ENCODE data around the gene EDC3.
"Not testable (repeated sequence)": the region's sequence is repeated elsewhere in the genome, so short reads cannot be mapped to it uniquely, and the experiment has no call there.

EDC3 gene

DNA sequence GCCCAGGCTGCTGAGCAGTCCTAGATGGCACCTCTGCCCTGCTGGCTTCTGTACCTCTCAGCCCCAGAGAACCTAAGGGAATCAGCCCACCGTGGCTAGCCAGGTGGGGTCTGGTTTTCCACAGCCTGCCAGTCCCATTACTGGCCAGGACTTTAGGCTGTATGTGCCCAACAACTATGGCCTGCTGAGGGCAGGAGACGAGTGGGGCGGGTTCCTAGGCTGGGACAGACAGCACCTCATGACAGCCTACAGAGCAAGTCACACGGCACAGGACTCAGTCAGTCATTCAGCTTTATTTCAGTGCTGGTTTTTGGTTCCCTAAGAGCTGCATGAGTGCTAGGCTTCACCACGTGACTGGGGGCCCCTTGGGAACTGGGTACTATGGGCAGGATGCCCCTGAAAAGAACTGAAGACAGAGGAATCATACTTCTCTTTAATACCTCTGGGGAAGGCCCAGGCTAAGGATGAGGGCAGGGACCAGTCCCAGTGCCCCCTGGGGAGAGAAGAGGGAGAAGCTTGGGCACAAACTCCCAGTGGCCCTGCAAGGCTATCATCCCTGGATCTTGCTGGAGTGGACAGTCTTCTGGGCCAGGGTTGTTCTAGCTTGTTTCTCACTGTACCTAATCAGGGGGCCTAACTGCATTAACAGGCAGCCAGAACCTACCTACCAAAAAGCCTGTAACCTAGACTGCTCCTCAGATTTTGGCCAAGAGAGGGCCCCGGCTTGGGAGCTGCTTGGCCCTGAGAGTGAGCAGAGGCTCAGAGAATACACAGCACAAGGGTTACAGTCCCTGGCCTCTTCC, 65.3 kb downstream of the EDC3 start:
- H3K4me1 ChIP-seq (ENCODE audit: insufficient read depth, low read length), result no peaks in the 10 kb centered on the region
- H3K27me3 ChIP-seq (ENCODE audit: control insufficient read depth in 1 of 2, insufficient read depth in 2 of 2, low read length in 2 of 2), result no peaks in the 10 kb centered on the region
- H3K36me3 ChIP-seq (ENCODE audit: insufficient read depth, low read length), result peaks cover 90% of the 10 kb centered on the region
- H3K9me3 ChIP-seq (ENCODE audit: low read length), result no peaks in the 10 kb centered on the region
- no peak overlapping the region for H3K4me3 ChIP-seq (ENCODE audit: low read depth in 1 of 2, low read length in 2 of 2)
- H3K27ac ChIP-seq (ENCODE audit: low read depth, low read length), result no peak overlapping the region
- H3K9ac ChIP-seq (ENCODE audit: low read length), result no peak overlapping the region

DNA sequence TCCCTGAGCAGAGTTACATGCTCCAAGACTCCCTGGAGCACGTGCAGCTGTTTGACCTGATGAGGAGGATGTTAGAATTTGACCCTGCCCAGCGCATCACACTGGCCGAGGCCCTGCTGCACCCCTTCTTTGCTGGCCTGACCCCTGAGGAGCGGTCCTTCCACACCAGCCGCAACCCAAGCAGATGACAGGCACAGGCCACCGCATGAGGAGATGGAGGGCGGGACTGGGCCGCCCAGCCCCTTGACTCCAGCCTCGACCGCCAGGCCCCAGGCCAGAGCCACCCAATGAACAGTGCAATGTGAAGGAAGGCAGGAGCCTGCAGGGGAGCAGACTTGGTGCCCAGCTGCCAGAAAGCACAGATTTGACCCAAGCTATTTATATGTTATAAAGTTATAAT, 66.1 kb downstream of the EDC3 start:
- not testable (repeated sequence) for H3K27ac ChIP-seq (ENCODE audit: low read depth, low read length); H3K9ac ChIP-seq (ENCODE audit: low read length); H3K4me3 ChIP-seq (ENCODE audit: low read depth in 1 of 2, low read length in 2 of 2); H3K27me3 ChIP-seq (ENCODE audit: control insufficient read depth in 1 of 2, insufficient read depth in 2 of 2, low read length in 2 of 2); H3K4me1 ChIP-seq (ENCODE audit: insufficient read depth, low read length); H3K9me3 ChIP-seq (ENCODE audit: low read length)
- H3K36me3 ChIP-seq (ENCODE audit: insufficient read depth, low read length), result peaks cover 90% of the 10 kb centered on the region

- H3K27me3 ChIP-seq (ENCODE audit: control insufficient read depth in 1 of 2, insufficient read depth in 2 of 2, low read length in 2 of 2), result no peaks in the 10 kb centered on the region
- no peaks in the 10 kb centered on the region for H3K9me3 ChIP-seq (ENCODE audit: low read length)
- H3K36me3 ChIP-seq (ENCODE audit: insufficient read depth, low read length), result peaks cover 90% of the 10 kb centered on the region
- H3K9ac ChIP-seq (ENCODE audit: low read length), result no peak overlapping the region
- no peak overlapping the region for H3K27ac ChIP-seq (ENCODE audit: low read depth, low read length)
- H3K4me1 ChIP-seq (ENCODE audit: insufficient read depth, low read length), result no peaks in the 10 kb centered on the region
- H3K4me3 ChIP-seq (ENCODE audit: low read depth in 1 of 2, low read length in 2 of 2), result no peak overlapping the region
These were observed 66.9 kb downstream of the EDC3 start for GRCh38 chr15:74628949-74629348.

- no peaks in the 10 kb centered on the region for H3K4me1 ChIP-seq (ENCODE audit: insufficient read depth, low read length)
- H3K36me3 ChIP-seq (ENCODE audit: insufficient read depth, low read length), result peaks cover 90% of the 10 kb centered on the region
- no peaks in the 10 kb centered on the region for H3K9me3 ChIP-seq (ENCODE audit: low read length)
- no peak overlapping the region for H3K9ac ChIP-seq (ENCODE audit: low read length)
- no peak overlapping the region for H3K27ac ChIP-seq (ENCODE audit: low read depth, low read length)
- H3K27me3 ChIP-seq (ENCODE audit: control insufficient read depth in 1 of 2, insufficient read depth in 2 of 2, low read length in 2 of 2), result no peaks in the 10 kb centered on the region
- no peak overlapping the region for H3K4me3 ChIP-seq (ENCODE audit: low read depth in 1 of 2, low read length in 2 of 2)
These were observed 67.6 kb downstream of the EDC3 start for GRCh38 chr15:74628199-74628598.

DNA sequence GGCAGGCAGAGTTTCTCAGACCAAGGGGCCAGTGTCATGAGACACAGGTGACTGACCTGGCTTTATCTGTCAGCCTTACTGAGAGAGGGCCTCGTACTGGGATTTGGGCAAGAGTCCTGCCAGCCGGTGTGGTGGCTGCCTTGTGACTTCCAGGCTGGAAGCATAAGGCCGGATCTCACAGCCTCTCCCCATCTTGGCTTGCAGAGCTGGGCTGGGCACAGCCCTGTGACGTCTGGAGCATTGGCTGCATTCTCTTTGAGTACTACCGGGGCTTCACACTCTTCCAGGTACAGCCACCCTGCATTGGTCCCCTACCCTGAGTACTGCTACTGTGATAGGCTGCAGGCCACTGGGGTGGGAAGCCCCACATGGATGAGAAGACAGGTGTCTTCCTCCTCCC, 68.1 kb downstream of the EDC3 start:
- Histone ChIP-seq H3K9ac (ENCODE audit: low read length) (no peak overlapping the region), H3K36me3 (ENCODE audit: insufficient read depth, low read length) (peaks cover 90% of the 10 kb centered on the region)

DNA sequence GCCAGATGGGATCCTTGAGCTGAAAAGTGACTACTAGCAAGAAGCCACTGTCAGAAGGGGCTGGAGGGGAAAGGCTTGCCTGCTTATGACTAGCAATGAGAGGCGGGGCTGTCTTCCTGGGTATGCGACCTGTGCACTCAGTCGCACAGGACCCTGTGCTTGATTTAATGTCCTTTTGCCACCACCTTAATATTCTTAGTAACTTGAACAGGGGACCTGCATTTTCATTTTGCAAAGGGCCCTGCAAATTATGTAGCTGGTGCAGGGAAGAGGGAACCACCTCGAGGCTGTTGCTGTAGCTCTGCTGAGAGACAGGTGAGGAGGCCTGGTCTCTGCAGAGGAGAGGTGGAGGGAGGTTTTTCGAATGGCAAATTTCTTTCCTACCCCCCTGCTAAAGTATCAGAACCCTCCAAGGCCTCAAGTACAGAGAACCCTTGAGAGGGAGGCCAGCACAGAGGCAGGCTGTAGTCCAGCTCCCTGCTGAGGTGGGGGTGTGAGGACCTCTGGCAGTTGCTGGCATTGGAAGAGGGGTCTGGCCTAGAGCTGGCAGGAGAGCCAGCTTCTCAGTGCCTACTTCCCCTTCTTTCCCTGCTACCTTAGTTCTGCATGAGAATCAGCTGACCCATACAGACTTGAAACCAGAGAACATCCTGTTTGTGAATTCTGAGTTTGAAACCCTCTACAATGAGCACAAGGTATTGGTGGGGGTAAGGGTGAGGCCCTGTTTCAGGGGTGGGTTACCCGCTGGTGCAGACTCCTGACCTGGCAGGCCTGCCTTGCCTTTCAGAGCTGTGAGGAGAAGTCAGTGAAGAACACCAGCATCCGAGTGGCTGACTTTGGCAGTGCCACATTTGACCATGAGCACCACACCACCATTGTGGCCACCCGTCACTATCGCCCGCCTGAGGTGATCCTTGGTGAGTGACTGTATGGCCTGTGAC, 68.8 kb downstream of the EDC3 start:
- Histone ChIP-seq H3K9ac (ENCODE audit: low read length) (no peak overlapping the region), H3K27ac (ENCODE audit: low read depth, low read length) (no peak overlapping the region), H3K9me3 (ENCODE audit: low read length) (no peaks in the 10 kb centered on the region), H3K27me3 (ENCODE audit: control insufficient read depth in 1 of 2, insufficient read depth in 2 of 2, low read length in 2 of 2) (no peaks in the 10 kb centered on the region), H3K4me1 (ENCODE audit: insufficient read depth, low read length) (no peaks in the 10 kb centered on the region), H3K4me3 (ENCODE audit: low read depth in 1 of 2, low read length in 2 of 2) (no peak overlapping the region), H3K36me3 (ENCODE audit: insufficient read depth, low read length) (peaks cover 90% of the 10 kb centered on the region)

More for the DNA sequence above, 68.1 kb downstream of the EDC3 start:
- Histone ChIP-seq H3K27ac (ENCODE audit: low read depth, low read length) (no peak overlapping the region), H3K4me1 (ENCODE audit: insufficient read depth, low read length) (no peaks in the 10 kb centered on the region), H3K9me3 (ENCODE audit: low read length) (no peaks in the 10 kb centered on the region), H3K27me3 (ENCODE audit: control insufficient read depth in 1 of 2, insufficient read depth in 2 of 2, low read length in 2 of 2) (no peaks in the 10 kb centered on the region), H3K4me3 (ENCODE audit: low read depth in 1 of 2, low read length in 2 of 2) (no peak overlapping the region)

DNA sequence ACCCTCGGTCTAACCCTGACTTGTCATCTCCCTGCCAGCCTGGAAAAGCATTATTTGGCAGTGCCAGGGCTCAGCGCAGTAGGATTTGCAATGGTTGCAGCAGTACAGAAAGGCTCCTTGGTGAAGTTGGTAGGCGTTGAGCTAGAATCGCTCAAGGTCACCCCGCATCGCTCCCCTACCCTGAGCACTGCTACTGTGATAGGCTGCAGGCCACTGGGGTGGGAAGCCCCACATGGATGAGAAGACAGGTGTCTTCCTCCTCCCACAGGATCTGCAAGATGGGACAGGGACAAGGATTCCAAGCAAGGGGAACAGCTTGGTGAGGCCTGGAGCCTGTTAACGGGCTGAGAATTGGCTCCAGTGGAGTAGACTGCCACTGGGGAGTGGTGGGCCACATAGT, 69.5 kb downstream of the EDC3 start:
- H3K36me3 ChIP-seq (ENCODE audit: insufficient read depth, low read length), result peaks cover 92% of the 10 kb centered on the region
- no peaks in the 10 kb centered on the region for H3K4me1 ChIP-seq (ENCODE audit: insufficient read depth, low read length)
- no peak overlapping the region for H3K9ac ChIP-seq (ENCODE audit: low read length)
- H3K9me3 ChIP-seq (ENCODE audit: low read length), result no peaks in the 10 kb centered on the region
- no peak overlapping the region for H3K27ac ChIP-seq (ENCODE audit: low read depth, low read length)
- no peak overlapping the region for H3K4me3 ChIP-seq (ENCODE audit: low read depth in 1 of 2, low read length in 2 of 2)
- H3K27me3 ChIP-seq (ENCODE audit: control insufficient read depth in 1 of 2, insufficient read depth in 2 of 2, low read length in 2 of 2), result no peaks in the 10 kb centered on the region

DNA sequence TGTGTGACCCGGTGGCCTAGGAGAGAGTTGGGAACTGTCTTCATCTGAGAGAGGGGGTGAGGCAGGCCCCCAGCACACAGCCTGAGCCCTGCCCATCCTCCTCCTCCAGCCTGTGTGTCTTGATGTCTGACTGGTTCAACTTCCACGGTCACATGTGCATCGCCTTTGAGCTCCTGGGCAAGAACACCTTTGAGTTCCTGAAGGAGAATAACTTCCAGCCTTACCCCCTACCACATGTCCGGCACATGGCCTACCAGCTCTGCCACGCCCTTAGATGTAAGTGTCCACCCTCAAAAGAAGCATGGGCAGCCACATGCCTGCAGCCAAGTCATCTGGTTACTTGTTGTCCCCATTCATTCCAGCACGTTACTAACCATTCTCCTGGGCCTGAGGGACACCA, 70.1 kb downstream of the EDC3 start:
- Histone ChIP-seq H3K4me3 (ENCODE audit: low read depth in 1 of 2, low read length in 2 of 2) (no peak overlapping the region), H3K36me3 (ENCODE audit: insufficient read depth, low read length) (peaks cover 92% of the 10 kb centered on the region), H3K27ac (ENCODE audit: low read depth, low read length) (no peak overlapping the region), H3K9me3 (ENCODE audit: low read length) (no peaks in the 10 kb centered on the region), H3K27me3 (ENCODE audit: control insufficient read depth in 1 of 2, insufficient read depth in 2 of 2, low read length in 2 of 2) (no peaks in the 10 kb centered on the region), H3K4me1 (ENCODE audit: insufficient read depth, low read length) (peaks cover 4% of the 10 kb centered on the region), H3K9ac (ENCODE audit: low read length) (no peak overlapping the region)

DNA sequence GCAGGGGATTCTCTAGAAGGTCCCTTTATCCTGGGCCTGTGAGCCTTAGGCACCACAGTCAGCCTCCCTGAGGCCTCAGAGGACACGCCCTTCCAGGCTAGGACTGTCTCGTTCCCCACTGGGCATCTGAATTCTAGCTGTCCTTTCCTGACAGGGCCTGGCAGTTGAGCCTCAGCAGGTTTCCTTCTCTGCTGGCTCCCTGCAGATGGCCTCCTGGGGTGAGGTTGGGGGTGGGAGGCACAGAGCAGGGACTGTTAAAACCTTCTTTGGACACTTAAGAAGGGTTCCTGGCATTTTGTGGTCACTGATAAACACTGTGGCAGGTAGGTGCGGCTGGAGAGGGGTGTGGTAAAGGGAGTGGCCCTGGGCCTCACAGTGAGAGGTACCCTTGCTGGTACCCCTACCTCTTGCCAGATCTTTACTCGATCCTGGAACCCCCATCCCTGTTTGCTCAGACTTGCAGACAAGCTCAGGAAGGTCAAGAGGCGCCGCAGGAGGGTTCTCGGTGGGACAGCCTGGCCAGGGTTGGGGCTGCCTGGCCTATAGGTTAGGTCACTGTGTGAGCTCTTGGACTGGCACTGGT, 71.7 kb downstream of the EDC3 start:
- Histone ChIP-seq H3K27ac (ENCODE audit: low read depth, low read length) (no peak overlapping the region), H3K4me3 (ENCODE audit: low read depth in 1 of 2, low read length in 2 of 2) (no peak overlapping the region), H3K9me3 (ENCODE audit: low read length) (no peaks in the 10 kb centered on the region), H3K27me3 (ENCODE audit: control insufficient read depth in 1 of 2, insufficient read depth in 2 of 2, low read length in 2 of 2) (no peaks in the 10 kb centered on the region), H3K36me3 (ENCODE audit: insufficient read depth, low read length) (peaks cover 97% of the 10 kb centered on the region), H3K4me1 (ENCODE audit: insufficient read depth, low read length) (peaks cover 7% of the 10 kb centered on the region), H3K9ac (ENCODE audit: low read length) (no peak overlapping the region)

DNA sequence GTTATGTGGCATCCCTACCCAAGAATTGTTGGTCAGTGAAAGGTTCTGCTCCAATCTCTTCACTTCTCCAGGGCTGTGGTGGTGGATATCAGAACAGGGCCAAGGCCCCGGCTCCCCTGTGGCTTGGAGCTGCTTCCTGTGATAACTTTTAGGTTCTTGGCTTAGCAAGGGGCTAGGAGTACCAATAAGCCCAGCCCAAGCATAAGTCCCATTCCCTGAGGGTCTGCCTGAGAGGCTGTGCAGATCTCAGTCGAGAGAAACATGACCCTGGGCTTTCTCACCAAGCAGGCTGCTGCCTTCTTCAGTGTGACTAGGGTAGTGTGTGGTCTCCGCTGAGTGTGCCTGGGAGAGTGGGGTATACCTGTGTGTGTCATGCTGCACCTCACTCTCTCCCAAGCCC, 73.1 kb downstream of the EDC3 start:
- Histone ChIP-seq H3K27ac (ENCODE audit: low read depth, low read length) (no peak overlapping the region), H3K27me3 (ENCODE audit: control insufficient read depth in 1 of 2, insufficient read depth in 2 of 2, low read length in 2 of 2) (no peaks in the 10 kb centered on the region), H3K4me3 (ENCODE audit: low read depth in 1 of 2, low read length in 2 of 2) (no peak overlapping the region), H3K9me3 (ENCODE audit: low read length) (no peaks in the 10 kb centered on the region), H3K4me1 (ENCODE audit: insufficient read depth, low read length) (peaks cover 16% of the 10 kb centered on the region), H3K36me3 (ENCODE audit: insufficient read depth, low read length) (peaks cover 85% of the 10 kb centered on the region), H3K9ac (ENCODE audit: low read length) (no peak overlapping the region)

GRCh38 chr15:74621936-74622335, 73.9 kb downstream of the EDC3 start:
- Histone ChIP-seq H3K4me3 (ENCODE audit: low read depth in 1 of 2, low read length in 2 of 2) (no peak overlapping the region), H3K9me3 (ENCODE audit: low read length) (no peaks in the 10 kb centered on the region), H3K4me1 (ENCODE audit: insufficient read depth, low read length) (peaks cover 24% of the 10 kb centered on the region), H3K27me3 (ENCODE audit: control insufficient read depth in 1 of 2, insufficient read depth in 2 of 2, low read length in 2 of 2) (no peaks in the 10 kb centered on the region), H3K27ac (ENCODE audit: low read depth, low read length) (no peak overlapping the region), H3K9ac (ENCODE audit: low read length) (no peak overlapping the region), H3K36me3 (ENCODE audit: insufficient read depth, low read length) (peaks cover 77% of the 10 kb centered on the region)

Data from muscle layer of colon (tissue), 2 donors.